Tibial nerve (tissue), 4 donors: ENCODE results near the gene STAC.

ENCODE experiments used
- EP300 ChIP-seq, 2 donors: sonication (generic); formaldehyde crosslinking; IDR thresholded peaks; one replicate each; pipeline ENCODE4 v1.6.1; 2017; ENCODE audit warnings: antibody characterized with exemption in 2 of 2, mild to moderate bottlenecking in 1 of 2
- TF ChIP-seq, protein P1 (sequence below), 5 experiments: fragments of 200-600 bp in 3 of 5; fragments of 450-650 bp in 2 of 5; sonication (generic) in 3 of 5; IDR thresholded peaks; one replicate each; pipeline ENCODE4 v1.5.1; 2016 to 2019; ENCODE audit warnings: antibody characterized with exemption in 5 of 5, mild to moderate bottlenecking in 3 of 5, moderate library complexity in 2 of 5

- TF ChIP-seq, protein P1, sequence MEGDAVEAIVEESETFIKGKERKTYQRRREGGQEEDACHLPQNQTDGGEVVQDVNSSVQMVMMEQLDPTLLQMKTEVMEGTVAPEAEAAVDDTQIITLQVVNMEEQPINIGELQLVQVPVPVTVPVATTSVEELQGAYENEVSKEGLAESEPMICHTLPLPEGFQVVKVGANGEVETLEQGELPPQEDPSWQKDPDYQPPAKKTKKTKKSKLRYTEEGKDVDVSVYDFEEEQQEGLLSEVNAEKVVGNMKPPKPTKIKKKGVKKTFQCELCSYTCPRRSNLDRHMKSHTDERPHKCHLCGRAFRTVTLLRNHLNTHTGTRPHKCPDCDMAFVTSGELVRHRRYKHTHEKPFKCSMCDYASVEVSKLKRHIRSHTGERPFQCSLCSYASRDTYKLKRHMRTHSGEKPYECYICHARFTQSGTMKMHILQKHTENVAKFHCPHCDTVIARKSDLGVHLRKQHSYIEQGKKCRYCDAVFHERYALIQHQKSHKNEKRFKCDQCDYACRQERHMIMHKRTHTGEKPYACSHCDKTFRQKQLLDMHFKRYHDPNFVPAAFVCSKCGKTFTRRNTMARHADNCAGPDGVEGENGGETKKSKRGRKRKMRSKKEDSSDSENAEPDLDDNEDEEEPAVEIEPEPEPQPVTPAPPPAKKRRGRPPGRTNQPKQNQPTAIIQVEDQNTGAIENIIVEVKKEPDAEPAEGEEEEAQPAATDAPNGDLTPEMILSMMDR (IDR thresholded peaks at IDR 0.05): no peak
- TF ChIP-seq EP300 (IDR thresholded peaks at IDR 0.05): no peak
Measured at GRCh38 chr3:36381311-36381956, 1.1 kb downstream of the STAC start.
